PC-9 (cell line): Measurements from ENCODE around the gene LENG1.

ENCODE experiments used
- EZH2 ChIP-seq: fragments of 200-600 bp; sonication (generic); IDR thresholded peaks from 2 replicates; pipeline ENCODE4 v1.8.0; 2017; ENCODE audit warnings: antibody characterized with exemption, low read depth
- TF ChIP-seq, protein P1 (sequence below): fragments of 200-600 bp; sonication (generic); conservative IDR thresholded peaks from 2 replicates; pipeline ENCODE4 v1.6.1; 2017; ENCODE audit warnings: mixed run types, antibody characterized with exemption, mild to moderate bottlenecking, moderate library complexity

GRCh38 chr19:54164369-54165068 is 5.0 kb upstream of the LENG1 start:
- TF ChIP-seq, protein P1, sequence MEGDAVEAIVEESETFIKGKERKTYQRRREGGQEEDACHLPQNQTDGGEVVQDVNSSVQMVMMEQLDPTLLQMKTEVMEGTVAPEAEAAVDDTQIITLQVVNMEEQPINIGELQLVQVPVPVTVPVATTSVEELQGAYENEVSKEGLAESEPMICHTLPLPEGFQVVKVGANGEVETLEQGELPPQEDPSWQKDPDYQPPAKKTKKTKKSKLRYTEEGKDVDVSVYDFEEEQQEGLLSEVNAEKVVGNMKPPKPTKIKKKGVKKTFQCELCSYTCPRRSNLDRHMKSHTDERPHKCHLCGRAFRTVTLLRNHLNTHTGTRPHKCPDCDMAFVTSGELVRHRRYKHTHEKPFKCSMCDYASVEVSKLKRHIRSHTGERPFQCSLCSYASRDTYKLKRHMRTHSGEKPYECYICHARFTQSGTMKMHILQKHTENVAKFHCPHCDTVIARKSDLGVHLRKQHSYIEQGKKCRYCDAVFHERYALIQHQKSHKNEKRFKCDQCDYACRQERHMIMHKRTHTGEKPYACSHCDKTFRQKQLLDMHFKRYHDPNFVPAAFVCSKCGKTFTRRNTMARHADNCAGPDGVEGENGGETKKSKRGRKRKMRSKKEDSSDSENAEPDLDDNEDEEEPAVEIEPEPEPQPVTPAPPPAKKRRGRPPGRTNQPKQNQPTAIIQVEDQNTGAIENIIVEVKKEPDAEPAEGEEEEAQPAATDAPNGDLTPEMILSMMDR, result no peak
- no peak for TF ChIP-seq EZH2
